GM23338 (cell line): ENCODE data around the gene LPAR1. TPM values are rescaled to one million over a fixed set of nuclear protein-coding genes. Genes with fewer than 3 reads are reported as not detected.

Experiments
- ATAC-seq: fragments of 200-7000 bp; cut with Tn5 transposase; 3 replicates; pipeline ENCODE4 v1.9.1; 2020
- DNase-seq: peaks from one replicate; pipeline ENCODE4 v3.0.0-alpha.2; 2015; ENCODE audit warnings: low spot score
- H2AFZ ChIP-seq: fragments of 200-600 bp; sonication (generic); 2 replicates; pipeline ENCODE4 v1.8.0; 2016; ENCODE audit warnings: antibody characterized with exemption, mild to moderate bottlenecking, moderate library complexity
- H3F3A ChIP-seq: fragments of 200-600 bp; sonication (generic); replicated peaks from 2 replicates; pipeline ENCODE4 v1.8.0; 2017; ENCODE audit warnings: antibody characterized with exemption, mixed run types, low read depth
- H3K27ac ChIP-seq: fragments of 200-600 bp; sonication (generic); 2 replicates; pipeline ENCODE4 v1.6.1; 2016; ENCODE audit warnings: low read depth
- H3K27me3 ChIP-seq: fragments of 200-600 bp; sonication (generic); 2 replicates; pipeline ENCODE4 v1.8.0; 2016; ENCODE audit warnings: mild to moderate bottlenecking, mixed run types, moderate library complexity; ENCODE audit not compliant: insufficient read depth
- H3K36me3 ChIP-seq: fragments of 200-600 bp; sonication (generic); 2 replicates; pipeline ENCODE4 v1.8.0; 2016; ENCODE audit warnings: mild to moderate bottlenecking; ENCODE audit not compliant: insufficient read depth
- H3K4me1 ChIP-seq: fragments of 200-600 bp; sonication (generic); 2 replicates; pipeline ENCODE4 v1.8.0; 2016; ENCODE audit warnings: mild to moderate bottlenecking, moderate library complexity; ENCODE audit not compliant: insufficient read depth
- H3K4me2 ChIP-seq: fragments of 200-600 bp; sonication (generic); 2 replicates; pipeline ENCODE4 v1.7.1; 2017; ENCODE audit warnings: mixed run types
- H3K4me3 ChIP-seq: fragments of 200-600 bp; sonication (generic); 2 replicates; pipeline ENCODE4 v1.6.1; 2016; ENCODE audit warnings: mixed run types
- H3K79me2 ChIP-seq: fragments of 200-600 bp; sonication (generic); replicated peaks from 2 replicates; pipeline ENCODE4 v1.8.0; 2017; ENCODE audit warnings: mild to moderate bottlenecking; ENCODE audit not compliant: insufficient read depth
- H3K9me2 ChIP-seq: fragments of 200-600 bp; sonication (generic); 2 replicates; pipeline ENCODE4 v1.8.0; 2017; ENCODE audit not compliant: insufficient read depth
- H4K20me1 ChIP-seq: fragments of 200-600 bp; sonication (generic); replicated peaks from 2 replicates; pipeline ENCODE4 v1.8.0; 2017; ENCODE audit warnings: mild to moderate bottlenecking; ENCODE audit not compliant: insufficient read depth
- H3K27ac Mint-ChIP-seq: 2 replicates; pipeline ENCODE4 v1.8.0; 2020; ENCODE audit warnings: inconsistent platforms, mild to moderate bottlenecking, moderate library complexity, mixed read lengths
- H3K27me3 Mint-ChIP-seq: 3 replicates; pipeline ENCODE4 v1.8.0; 2022; ENCODE audit warnings: low read depth, mild to moderate bottlenecking, moderate library complexity, mixed read lengths, inconsistent platforms; ENCODE audit not compliant: insufficient read depth, poor library complexity
- H3K36me3 Mint-ChIP-seq: 3 replicates; pipeline ENCODE4 v1.8.0; 2021; ENCODE audit warnings: low read depth, mild to moderate bottlenecking, inconsistent platforms, moderate library complexity, mixed read lengths
- H3K4me1 Mint-ChIP-seq: 3 replicates; pipeline ENCODE4 v1.8.0; 2020; ENCODE audit warnings: mild to moderate bottlenecking, inconsistent platforms, mixed read lengths
- H3K4me3 Mint-ChIP-seq: 3 replicates; pipeline ENCODE4 v1.8.0; 2021; ENCODE audit warnings: moderate library complexity, mild to moderate bottlenecking, inconsistent platforms, mixed read lengths
- H3K9me3 Mint-ChIP-seq: 3 replicates; pipeline ENCODE4 v1.8.0; 2020; ENCODE audit warnings: moderate library complexity, mild to moderate bottlenecking, inconsistent platforms, mixed read lengths
- CREB1 ChIP-seq: fragments of 250-450 bp; sonication (Bioruptor Pico); IDR thresholded peaks from 2 replicates; pipeline ENCODE4 v1.5.0; 2020; ENCODE audit warnings: low read depth, mild to moderate bottlenecking, moderate library complexity
- CTCF ChIP-seq, 2 experiments: fragments of 200-600 bp in 1 of 2; sonication (generic) in 1 of 2; conservative IDR thresholded peaks; 2 replicates each; pipeline versions ENCODE4 v1.5.1 to v1.6.1; 2016 to 2017; ENCODE audit warnings: antibody characterized with exemption in 2 of 2, low read depth in 2 of 2, mild to moderate bottlenecking in 2 of 2, moderate library complexity in 1 of 2
- EZH2 ChIP-seq: fragments of 200-600 bp; sonication (generic); IDR thresholded peaks from one replicate; pipeline ENCODE4 v1.8.0; 2017; ENCODE audit warnings: antibody characterized with exemption, mild to moderate bottlenecking, low read depth; ENCODE audit not compliant: unreplicated experiment
- EZH2phosphoT487 ChIP-seq: fragments of 200-600 bp; sonication (generic); IDR thresholded peaks from one replicate; pipeline ENCODE4 v1.8.1; 2018; ENCODE audit warnings: antibody characterized with exemption; ENCODE audit not compliant: unreplicated experiment
- JUNB ChIP-seq: IDR thresholded peaks from one replicate; pipeline ENCODE4 v1.6.1; 2016; ENCODE audit warnings: antibody characterized with exemption; ENCODE audit not compliant: unreplicated experiment
- NANOG ChIP-seq: IDR thresholded peaks from 2 replicates; pipeline ENCODE4 v1.6.1; 2016; ENCODE audit warnings: antibody characterized with exemption, borderline replicate concordance
- POLR2AphosphoS5 ChIP-seq: IDR thresholded peaks from 2 replicates; pipeline ENCODE4 v1.6.1; 2016; ENCODE audit warnings: antibody characterized with exemption, low read depth
- REST ChIP-seq: IDR thresholded peaks from one replicate; pipeline ENCODE4 v1.6.1; 2018; ENCODE audit warnings: antibody characterized with exemption; ENCODE audit not compliant: unreplicated experiment
- STAT1 ChIP-seq: IDR thresholded peaks from one replicate; pipeline ENCODE4 v1.6.1; 2016; ENCODE audit warnings: antibody characterized with exemption; ENCODE audit not compliant: unreplicated experiment
- ZNF114 ChIP-seq: fragments of 250-450 bp; sonication (Bioruptor Pico); IDR thresholded peaks from 2 replicates; pipeline ENCODE4 v1.5.0; 2020; ENCODE audit warnings: mild to moderate bottlenecking, moderate library complexity
- ZNF331 ChIP-seq: fragments of 250-450 bp; sonication (Bioruptor Pico); IDR thresholded peaks from 2 replicates; pipeline ENCODE4 v1.5.0; 2020; ENCODE audit warnings: low read depth, mild to moderate bottlenecking, moderate library complexity
- ZNF462 ChIP-seq: fragments of 250-450 bp; sonication (Bioruptor Pico); IDR thresholded peaks from 2 replicates; pipeline ENCODE4 v1.5.0; 2020; ENCODE audit warnings: mild to moderate bottlenecking, moderate library complexity
- polyA plus RNA-seq: library from polyadenylated mRNA; unstranded; fragments of >200 nt; fragmentation: Nextera tagmentation; extraction: Ambion mirVana; gene quantifications from 2 replicates; pipeline ENCODE4 v1.2.1, GENCODE V29; 2016
- total RNA-seq: library from RNA; depleted of rRNA; stranded (reverse); fragments of >200 nt; shearing (Covaris generic); gene quantifications from 2 replicates; pipeline ENCODE4 v1.2.3, GENCODE V29; 2014

LPAR1 gene
- total and polyA plus RNA-seq, 2 experiments from 2014 or later: 1.0 to 3.8 TPM

- ATAC-seq: no peak
- Histone ChIP-seq H3K36me3 (no peaks in the 10 kb centered on the region), H3K4me3 (no peak overlapping the region), H3K79me2 (no peaks in the 10 kb centered on the region), H3K27ac (no peak overlapping the region), H3K27me3 (no peaks in the 10 kb centered on the region), H2AFZ (no peak overlapping the region), H3K9me2 (no peaks in the 10 kb centered on the region), H3F3A (no peaks in the 10 kb centered on the region), H4K20me1 (no peaks in the 10 kb centered on the region), H3K4me2 (no peak overlapping the region), H3K4me1 (no peaks in the 10 kb centered on the region)
- DNase-seq: no peak
- no peaks in the 10 kb centered on the region for H3K27me3 Mint-ChIP-seq
- no peaks in the 10 kb centered on the region for H3K9me3 Mint-ChIP-seq
- H3K4me3 Mint-ChIP-seq: no peak overlapping the region
- no peaks in the 10 kb centered on the region for H3K36me3 Mint-ChIP-seq
- TF ChIP-seq POLR2AphosphoS5 (no peak), EZH2phosphoT487 (no peak), CREB1 (CRISPR knock-in tag) (no peak), ZNF114 (CRISPR knock-in tag) (no peak), STAT1 (no peak), JUNB (no peak), ZNF331 (CRISPR knock-in tag) (no peak), EZH2 (no peak), ZNF462 (CRISPR knock-in tag) (no peak), CTCF (conservative IDR thresholded peaks at IDR 0.05; ENCODE audit: low read depth in 2 of 2) (no peak), NANOG (no peak), REST (no peak)
- peaks cover 11% of the 10 kb centered on the region; the same call in 2 of the 3 replicates for H3K4me1 Mint-ChIP-seq
- H3K27ac Mint-ChIP-seq: no peak overlapping the region
These were observed 62.3 kb downstream of the LPAR1 start for GRCh38 chr9:110975969-110976368.
